Suppressor macrophage treated with lipopolysaccharide for 1 hour (primary cell): ENCODE measurements around the gene JADE2.
A peak's percentile ranks its signal among the peaks of the same experiment; 100 is the strongest.
"Not testable (repeated sequence)": the region's sequence is repeated elsewhere in the genome, so short reads cannot be mapped to it uniquely, and the experiment has no call there.

Source experiments
- DNase-seq, 3 donors: peaks; one replicate each; pipeline ENCODE4 v3.0.0-alpha.2; 2020 to 2022

JADE2 gene

GRCh38 chr5:134508521-134509195 lies 16.8 kb upstream of the JADE2 start:
- no peak for DNase-seq

- peak; percentile 64 to 82 (median 64) for DNase-seq
Observed at GRCh38 chr5:134509308-134510040, 16.0 kb upstream of the JADE2 start.

GRCh38 chr5:134510970-134511795 lies 14.3 kb upstream of the JADE2 start:
- peak; percentile 38 to 53 (median 50) for DNase-seq

GRCh38 chr5:134511796-134512660 lies 13.4 kb upstream of the JADE2 start:
- DNase-seq = no peak

- no peak for DNase-seq
Observed at GRCh38 chr5:134512661-134512999, 12.8 kb upstream of the JADE2 start.

GRCh38 chr5:134515801-134516200 lies 9.7 kb upstream of the JADE2 start:
- no peak for DNase-seq

- DNase-seq = not testable (repeated sequence)
Observed at GRCh38 chr5:134516984-134517383, 8.5 kb upstream of the JADE2 start.

GRCh38 chr5:134517553-134517952 lies 7.9 kb upstream of the JADE2 start:
- DNase-seq = no peak

GRCh38 chr5:134519989-134520388 lies 5.5 kb upstream of the JADE2 start:
- DNase-seq = peak in 1 of 3 donors; percentile 39

- DNase-seq = peak in 1 of 3 donors; percentile 40
Observed at GRCh38 chr5:134521841-134522240, 3.6 kb upstream of the JADE2 start.

- no peak for DNase-seq
Observed at GRCh38 chr5:134523543-134524271, 1.8 kb upstream of the JADE2 start.

GRCh38 chr5:134524272-134524825 lies 1.1 kb upstream of the JADE2 start:
- peak; percentile 31 to 68 (median 49) for DNase-seq

GRCh38 chr5:134525683-134526482 lies 413 bp downstream of the JADE2 start:
- peak; percentile 47 to 58 (median 50) for DNase-seq

GRCh38 chr5:134526483-134527155 lies 1.1 kb downstream of the JADE2 start:
- DNase-seq = peak; percentile 69 to 90 (median 79)

GRCh38 chr5:134527156-134527960 lies 1.9 kb downstream of the JADE2 start:
- peak; percentile 75 to 89 (median 83) for DNase-seq

GRCh38 chr5:134527961-134528424 lies 2.5 kb downstream of the JADE2 start:
- DNase-seq = no peak

- DNase-seq = no peak
Observed at GRCh38 chr5:134528556-134528955, 3.1 kb downstream of the JADE2 start.

GRCh38 chr5:134529460-134529859 lies 4.0 kb downstream of the JADE2 start:
- DNase-seq = no peak
